Activated CD4-positive, alpha-beta memory T cell treated with anti-CD3 and anti-CD28 coated beads, Interleukin-2, amount 10 ng/mL, durations not matched to agents 7 days and 5 days (primary cell): ENCODE data around the gene PTPRCAP. TPM values are rescaled to one million over a fixed set of nuclear protein-coding genes. Genes with fewer than 3 reads are reported as not detected.

Experiments
- total RNA-seq, 2 experiments: library from RNA; stranded (reverse); gene quantifications; one replicate each; pipeline ENCODE4 v1.2.3, GENCODE V29; 2021

PTPRCAP gene
- total RNA-seq, 2 experiments from 2014 or later = 398 to 401 TPM

Other genes with a start within 250 kb of the PTPRCAP start
- 100 to 1,000 TPM; 333 to 338 TPM for gene GRK2, start 171.2 kb downstream of the PTPRCAP start, total RNA-seq
- gene ANKRD13D, start 148.4 kb downstream of the PTPRCAP start, total RNA-seq = 100 to 1,000 TPM; 157 to 163 TPM
- 10 to 100 TPM; 15.4 to 19.0 TPM for gene SSH3, start 134.2 kb downstream of the PTPRCAP start, total RNA-seq
- 10 to 100 TPM; 74.0 to 74.1 TPM for gene POLD4, start 84.1 kb downstream of the PTPRCAP start, total RNA-seq
- gene CLCF1, start 64.1 kb downstream of the PTPRCAP start, total RNA-seq = under 1 TPM; 0.65 to 0.71 TPM
- gene RAD9A, start 45.7 kb downstream of the PTPRCAP start, total RNA-seq = 10 to 100 TPM; 48.0 to 53.9 TPM
- gene PPP1CA, start 35.8 kb downstream of the PTPRCAP start, total RNA-seq = 100 to 1,000 TPM; 308 to 315 TPM
- 100 to 1,000 TPM; 285 to 310 TPM for gene TBC1D10C, start 33.6 kb downstream of the PTPRCAP start, total RNA-seq
- 1 to 10 TPM in 1 of 2 experiments, under 1 TPM in 1; 0.76 to 1.1 TPM for gene CARNS1, start 22.0 kb downstream of the PTPRCAP start, total RNA-seq
- 10 to 100 TPM; 56.9 to 57.1 TPM for gene RPS6KB2, start 9.2 kb downstream of the PTPRCAP start, total RNA-seq
- 100 to 1,000 TPM; 192 to 196 TPM for gene CORO1B, start 5.8 kb upstream of the PTPRCAP start, total RNA-seq
- not detected for gene GPR152, start 15.0 kb upstream of the PTPRCAP start, total RNA-seq
- 1 to 10 TPM; 2.3 to 3.3 TPM for gene CABP4, start 17.7 kb upstream of the PTPRCAP start, total RNA-seq
- 10 to 100 TPM; 36.3 to 37.6 TPM for gene TMEM134, start 31.6 kb upstream of the PTPRCAP start, total RNA-seq
- 100 to 1,000 TPM; 152 to 159 TPM for gene AIP, start 45.3 kb upstream of the PTPRCAP start, total RNA-seq
- 100 to 1,000 TPM; 116 to 120 TPM for gene PITPNM1, start 67.7 kb upstream of the PTPRCAP start, total RNA-seq
- gene CDK2AP2, start 70.5 kb upstream of the PTPRCAP start, total RNA-seq = 100 to 1,000 TPM; 116 to 119 TPM
- not detected for gene CABP2, start 85.8 kb upstream of the PTPRCAP start, total RNA-seq
- 100 to 1,000 TPM; 195 to 198 TPM for gene GSTP1, start 146.1 kb upstream of the PTPRCAP start, total RNA-seq
- gene NDUFV1, start 169.3 kb upstream of the PTPRCAP start, total RNA-seq = 100 to 1,000 TPM; 174 to 193 TPM
- gene NUDT8, start 192.3 kb upstream of the PTPRCAP start, total RNA-seq = 10 to 100 TPM in 1 of 2 experiments, 1 to 10 TPM in 1; 9.3 to 10.8 TPM
- not detected for gene TBX10, start 202.1 kb upstream of the PTPRCAP start, total RNA-seq
- gene ACY3, start 213.0 kb upstream of the PTPRCAP start, total RNA-seq = under 1 TPM; 0.18 to 0.25 TPM
- gene ALDH3B2, start 236.9 kb upstream of the PTPRCAP start, total RNA-seq = not detected